A204.1 (cell line): ENCODE results near the gene PLIN4.
"Not testable (repeated sequence)": the region's sequence is repeated elsewhere in the genome, so short reads cannot be mapped to it uniquely, and the experiment has no call there.

Experiments used
- FAIRE-seq: peaks from 2 replicates; lab custom pipeline; 2012; peaks lifted over from hg19 to GRCh38; lab: Jason Lieb, UNC

PLIN4 gene

DNA sequence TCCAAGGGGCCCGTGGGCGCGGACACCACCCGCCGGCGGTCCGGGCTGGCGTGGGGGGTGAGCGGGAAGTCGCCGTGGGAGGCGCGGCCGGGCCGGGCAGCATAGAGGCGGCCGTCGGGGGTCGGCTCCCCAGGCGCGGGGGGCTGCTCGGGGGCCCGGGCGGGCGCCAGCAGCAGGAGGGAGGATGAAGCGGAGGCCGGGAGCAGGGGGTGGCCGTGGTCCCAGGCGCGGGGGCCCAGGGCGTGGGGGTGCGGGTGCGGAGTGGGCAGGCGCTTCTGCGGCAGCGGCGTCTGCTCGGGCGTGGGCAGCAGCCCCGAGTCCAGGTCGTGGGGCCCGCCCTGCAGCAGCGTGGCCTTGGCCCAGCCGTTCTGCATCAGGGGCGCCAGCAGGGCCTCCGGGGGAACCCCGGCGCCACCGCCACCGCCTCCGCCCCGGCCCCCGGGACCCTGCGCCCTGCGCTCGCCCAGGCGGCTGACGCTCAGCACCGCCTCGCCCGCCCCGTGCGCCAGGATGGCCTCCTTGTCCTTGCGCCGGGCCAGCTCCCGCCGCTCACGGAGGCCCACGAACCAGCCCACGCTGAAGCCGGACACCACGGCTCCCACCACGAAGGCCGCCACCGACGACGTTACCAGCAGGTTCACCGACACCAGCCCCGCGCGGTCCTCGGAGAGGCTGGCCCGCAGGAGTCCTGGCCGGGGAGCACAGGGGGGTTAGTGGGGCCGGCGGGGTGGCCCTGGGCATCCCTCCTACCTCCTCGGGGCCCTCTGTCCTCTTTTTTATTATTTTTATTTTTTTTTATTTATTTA lies 25.8 kb upstream of the PLIN4 start:
- no peak for FAIRE-seq

DNA sequence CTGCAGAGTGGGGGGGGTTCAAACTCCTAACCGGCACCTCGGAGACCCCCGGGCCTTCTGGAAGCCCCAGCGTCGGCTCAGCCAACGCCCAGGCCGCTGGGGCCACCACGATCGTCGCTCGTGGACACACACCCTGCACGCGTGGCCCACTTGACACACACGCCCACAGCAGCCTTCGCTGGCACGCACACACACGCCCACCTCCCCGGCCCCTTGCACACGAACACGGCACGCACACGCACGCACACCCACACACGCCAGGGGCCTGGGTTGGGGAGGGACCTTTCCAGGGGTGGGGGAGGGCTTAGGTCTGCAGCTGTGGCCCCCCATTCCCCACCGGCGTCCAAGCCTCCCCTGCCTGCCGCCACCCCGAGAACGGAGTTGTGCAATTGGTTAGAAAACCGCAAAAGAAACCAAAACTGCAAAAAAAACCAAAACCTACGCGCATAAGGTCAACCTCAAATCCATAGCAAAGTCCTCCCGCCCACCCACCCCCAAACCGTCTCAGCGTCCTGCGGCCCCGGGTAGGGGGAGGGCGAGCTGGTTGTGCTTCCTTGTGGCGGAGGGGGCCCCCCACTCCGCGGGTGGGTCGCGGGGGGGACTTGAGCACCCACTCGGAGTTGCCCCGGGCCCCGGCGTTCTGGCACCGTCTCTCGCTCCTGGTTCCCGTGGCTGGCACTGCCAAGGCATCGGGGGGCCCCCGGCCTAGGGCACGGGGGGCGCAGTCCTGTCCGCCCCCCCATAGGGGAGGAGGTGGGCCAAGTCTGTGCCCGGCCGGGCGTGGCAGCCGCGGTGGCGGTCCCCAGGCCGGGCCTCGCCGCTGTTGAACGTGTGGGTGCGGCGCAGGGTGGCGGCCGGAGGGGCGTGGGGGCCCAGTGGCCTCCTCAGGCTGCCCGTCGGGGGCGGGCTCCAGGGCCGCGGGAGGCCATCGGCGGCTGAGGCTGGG lies 24.9 kb upstream of the PLIN4 start:
- no peak for FAIRE-seq

GRCh38 chr19:4541806-4542145 lies 23.5 kb upstream of the PLIN4 start:
- not testable (repeated sequence) for FAIRE-seq

- no peak for FAIRE-seq
Measured at GRCh38 chr19:4541114-4541805, 23.0 kb upstream of the PLIN4 start.

- FAIRE-seq = no peak
Measured at GRCh38 chr19:4539693-4540581, 21.7 kb upstream of the PLIN4 start, which contains the start of gene LRG1. TSS of gene LRG1 (minus strand) at chr19:4540036. CDS start at chr19:4540013, 23 bp downstream.

GRCh38 chr19:4539169-4539692 lies 20.9 kb upstream of the PLIN4 start:
- no peak for FAIRE-seq

DNA sequence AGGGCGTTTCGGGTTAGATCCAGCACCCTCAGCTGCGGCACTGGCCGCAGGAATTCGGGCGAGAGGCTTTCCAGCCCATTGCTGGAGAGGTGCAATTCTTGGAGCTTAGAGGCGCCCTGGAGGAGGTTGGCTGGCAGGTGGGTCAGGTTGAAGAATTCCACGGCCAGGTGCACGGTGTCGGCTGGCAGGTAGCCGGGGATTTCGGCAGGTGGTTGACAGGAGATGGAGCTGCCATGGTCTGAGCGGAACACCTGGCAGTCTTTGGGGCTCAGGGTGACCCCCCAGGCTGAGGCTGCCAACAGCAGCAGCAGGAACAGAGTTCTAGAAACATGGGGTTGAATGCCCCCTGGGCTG lies 20.3 kb upstream of the PLIN4 start:
- FAIRE-seq = no peak

DNA sequence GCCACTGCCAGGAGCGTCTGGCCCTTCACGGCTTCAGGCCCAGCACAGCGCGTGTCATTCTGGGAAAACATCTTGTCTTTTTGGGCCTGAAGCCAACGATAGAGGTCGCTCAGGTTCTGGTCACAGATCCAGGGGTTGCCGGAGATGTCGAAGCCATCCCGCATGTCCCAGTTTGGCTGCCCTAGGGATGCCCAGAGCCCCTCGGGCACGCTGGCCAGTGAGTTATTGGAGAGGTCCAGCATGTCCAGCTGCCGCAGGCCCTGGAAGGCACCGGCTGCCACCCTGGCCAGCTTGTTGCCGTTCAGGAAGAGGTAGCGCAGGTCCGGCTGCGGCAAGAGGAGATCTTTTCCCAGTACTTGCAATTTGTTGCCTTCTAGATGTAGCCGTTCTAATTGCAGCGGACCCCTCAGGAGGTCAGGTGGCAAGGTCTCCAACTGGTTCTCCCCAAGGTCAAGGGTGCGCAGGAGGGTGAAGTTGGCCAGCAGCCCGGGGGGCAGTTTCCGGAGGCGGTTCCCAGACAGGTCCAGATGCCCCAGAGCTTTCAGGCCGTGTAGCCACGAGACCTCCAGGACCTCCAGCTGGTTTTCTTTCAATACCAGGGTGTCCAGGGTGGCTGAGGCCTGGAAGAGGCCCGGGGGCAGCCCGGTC lies 19.8 kb upstream of the PLIN4 start:
- no peak for FAIRE-seq

- FAIRE-seq = no peak
Measured at GRCh38 chr19:4536798-4537197, 18.5 kb upstream of the PLIN4 start.

DNA sequence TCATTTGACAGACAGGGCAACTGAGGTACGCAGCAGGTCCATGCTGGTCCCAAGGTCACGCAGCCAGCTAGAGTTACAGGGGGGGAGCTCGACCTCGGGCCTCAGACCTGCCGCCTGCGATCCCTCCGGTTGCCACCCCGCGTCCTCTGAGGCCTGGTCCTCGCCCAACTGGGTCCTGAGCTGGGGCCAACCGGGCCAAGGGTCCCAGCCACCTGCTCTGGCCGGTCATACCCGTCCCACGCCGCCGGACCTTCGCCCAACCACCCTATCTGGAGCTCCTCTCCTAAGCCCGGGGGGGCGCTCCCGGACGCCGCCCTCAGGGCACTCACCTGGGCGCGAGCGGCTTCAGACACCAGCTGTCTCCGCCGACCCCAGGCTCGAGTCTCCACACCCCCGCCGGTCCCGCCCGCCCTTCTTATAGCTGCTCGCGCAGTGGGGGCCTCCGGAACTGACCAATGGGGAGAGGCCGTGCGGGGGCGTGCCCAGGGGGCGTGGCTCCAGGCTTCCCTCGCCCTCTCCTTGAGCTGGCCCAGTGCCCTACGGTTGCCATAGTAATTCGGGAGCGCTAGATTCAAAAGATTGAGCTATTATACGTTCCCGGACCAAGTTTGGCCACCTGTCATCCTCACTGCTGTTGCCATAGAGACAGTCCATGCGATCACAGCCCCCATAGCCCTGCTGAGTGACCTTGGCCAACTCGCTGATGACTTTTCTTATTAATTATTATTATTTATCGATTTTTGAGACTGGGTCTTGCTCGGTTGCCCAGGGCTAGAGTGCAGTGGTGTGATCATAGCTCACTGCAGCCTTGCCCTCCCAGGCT lies 16.8 kb upstream of the PLIN4 start, which contains the start of gene PLIN5:
Gene PLIN5, minus strand, starts transcription at position 389 of the 823 bp plus-strand sequence. CDS start 1,150 bp downstream, outside the sequence.
- FAIRE-seq = no peak

GRCh38 chr19:4533835-4534424 lies 15.6 kb upstream of the PLIN4 start:
- no peak for FAIRE-seq

- FAIRE-seq = no peak
Measured at GRCh38 chr19:4533334-4533733, 15.0 kb upstream of the PLIN4 start.

- no peak for FAIRE-seq
Measured at GRCh38 chr19:4531562-4532165, 13.4 kb upstream of the PLIN4 start.

- no peak for FAIRE-seq
Measured at GRCh38 chr19:4529924-4530522, 11.7 kb upstream of the PLIN4 start.

GRCh38 chr19:4528843-4529242 lies 10.6 kb upstream of the PLIN4 start:
- no peak for FAIRE-seq

GRCh38 chr19:4527377-4527776 lies 9.1 kb upstream of the PLIN4 start:
- FAIRE-seq = not testable (repeated sequence)

- no peak for FAIRE-seq
Measured at GRCh38 chr19:4525563-4526002, 7.3 kb upstream of the PLIN4 start.

GRCh38 chr19:4524808-4525562 lies 6.7 kb upstream of the PLIN4 start:
- no peak for FAIRE-seq
